ENCODE data around the gene CCDC107. TPM values are rescaled to one million over a fixed set of nuclear protein-coding genes. Genes with fewer than 3 reads are reported as not detected.
A peak's percentile ranks its signal among the peaks of the same experiment; 100 is the strongest.
"Not testable (repeated sequence)": the region's sequence is repeated elsewhere in the genome, so short reads cannot be mapped to it uniquely, and the experiment has no call there.

Gene CCDC107
- polyA plus RNA-seq, 3 donors: 13.4 to 17.3 (median 15.6) TPM

GRCh38 chr9:35637427-35637955 is 20.6 kb upstream of the CCDC107 start:
- not testable (repeated sequence) for DNase-seq (ENCODE audit: low read depth in 3 of 3, low spot score in 2 of 3)

GRCh38 chr9:35638751-35639150 is 19.3 kb upstream of the CCDC107 start:
- not testable (repeated sequence) for DNase-seq (ENCODE audit: low read depth in 3 of 3, low spot score in 2 of 3)

DNA sequence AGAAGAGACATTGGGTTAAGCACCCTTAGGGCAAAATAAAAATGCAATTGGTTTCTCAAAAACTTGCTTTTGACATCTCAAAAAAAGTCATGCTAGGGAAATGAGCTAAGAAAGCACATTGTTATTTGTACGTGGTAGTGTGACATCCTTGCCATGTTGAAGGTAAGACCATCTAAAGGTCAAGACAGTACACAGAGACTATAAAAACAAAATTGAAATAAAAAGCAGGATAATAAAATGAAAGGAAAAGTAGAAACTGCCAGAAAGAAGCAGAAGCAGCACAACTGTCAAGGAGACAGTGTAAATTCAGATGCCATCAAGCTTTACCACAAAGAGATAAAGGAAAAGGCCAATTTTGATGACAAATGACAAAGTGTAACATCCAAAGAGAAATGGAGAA is 18.9 kb upstream of the CCDC107 start:
- not testable (repeated sequence) for DNase-seq (ENCODE audit: low read depth in 3 of 3, low spot score in 2 of 3)

DNA sequence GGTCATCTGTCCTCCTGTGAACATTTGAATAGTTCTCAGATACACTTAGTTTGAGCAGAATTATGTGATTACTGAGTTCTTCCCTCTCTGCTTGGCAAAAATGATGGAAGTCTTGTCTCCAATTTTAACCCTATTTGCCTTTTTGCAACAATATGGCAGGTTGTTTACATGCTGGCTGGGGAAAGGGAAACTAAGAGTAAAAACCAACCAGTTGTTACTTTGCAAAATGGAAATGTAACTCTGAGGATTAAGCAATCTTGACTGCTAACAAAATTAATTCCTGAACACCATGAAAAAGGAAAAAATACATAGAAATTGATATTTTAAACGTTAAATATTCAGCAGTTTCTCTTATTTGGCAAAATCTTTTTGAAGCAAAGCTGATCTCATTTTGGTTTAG is 18.5 kb upstream of the CCDC107 start:
- no peak for DNase-seq (ENCODE audit: low read depth in 3 of 3, low spot score in 2 of 3)

- DNase-seq (ENCODE audit: low read depth in 3 of 3, low spot score in 2 of 3): not testable (repeated sequence)
Measured at GRCh38 chr9:35640431-35640830, 17.7 kb upstream of the CCDC107 start.

DNA sequence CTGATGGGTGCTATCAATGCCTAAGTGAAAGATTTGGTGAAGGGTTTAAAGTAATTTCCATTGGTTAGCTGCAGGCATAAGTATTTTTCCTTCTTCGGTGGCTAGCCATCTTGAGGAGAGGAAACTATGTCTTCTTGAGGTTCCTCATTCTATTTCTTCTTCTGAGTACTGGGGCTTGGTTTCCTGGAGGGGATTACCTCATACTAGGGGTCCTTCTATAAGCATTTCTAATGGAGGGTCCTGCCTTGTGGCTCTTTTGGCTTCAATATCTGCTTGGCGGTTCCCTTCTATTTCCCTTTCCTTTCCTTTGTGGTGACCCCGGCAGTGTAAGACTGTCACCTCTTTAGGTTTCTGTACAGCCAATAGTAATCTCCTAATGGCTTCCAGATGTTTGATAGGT is 16.6 kb upstream of the CCDC107 start:
- DNase-seq (ENCODE audit: low read depth in 3 of 3, low spot score in 2 of 3): not testable (repeated sequence)

- no peak for DNase-seq (ENCODE audit: low read depth in 3 of 3, low spot score in 2 of 3)
Measured at GRCh38 chr9:35643046-35643445, 15.0 kb upstream of the CCDC107 start.

- not testable (repeated sequence) for DNase-seq (ENCODE audit: low read depth in 3 of 3, low spot score in 2 of 3)
Measured at GRCh38 chr9:35645736-35646135, 12.4 kb upstream of the CCDC107 start.

- peak in 1 of 3 donors; percentile 55 for DNase-seq (ENCODE audit: low read depth in 3 of 3, low spot score in 2 of 3)
Measured at GRCh38 chr9:35646153-35646532, 11.9 kb upstream of the CCDC107 start.

GRCh38 chr9:35646533-35647265 is 11.4 kb upstream of the CCDC107 start:
- peak; percentile 83 to 85 (median 84) for DNase-seq (ENCODE audit: low read depth in 3 of 3, low spot score in 2 of 3)

- no peak for DNase-seq (ENCODE audit: low read depth in 3 of 3, low spot score in 2 of 3)
Measured at GRCh38 chr9:35649431-35650340, 8.4 kb upstream of the CCDC107 start.

GRCh38 chr9:35650341-35651158 is 7.5 kb upstream of the CCDC107 start, which contains the start of gene SIT1:
SIT1 (minus strand) TSS chr9:35650931; CDS start chr9:35650853, 78 bp downstream.
- no peak for DNase-seq (ENCODE audit: low read depth in 3 of 3, low spot score in 2 of 3)

DNA sequence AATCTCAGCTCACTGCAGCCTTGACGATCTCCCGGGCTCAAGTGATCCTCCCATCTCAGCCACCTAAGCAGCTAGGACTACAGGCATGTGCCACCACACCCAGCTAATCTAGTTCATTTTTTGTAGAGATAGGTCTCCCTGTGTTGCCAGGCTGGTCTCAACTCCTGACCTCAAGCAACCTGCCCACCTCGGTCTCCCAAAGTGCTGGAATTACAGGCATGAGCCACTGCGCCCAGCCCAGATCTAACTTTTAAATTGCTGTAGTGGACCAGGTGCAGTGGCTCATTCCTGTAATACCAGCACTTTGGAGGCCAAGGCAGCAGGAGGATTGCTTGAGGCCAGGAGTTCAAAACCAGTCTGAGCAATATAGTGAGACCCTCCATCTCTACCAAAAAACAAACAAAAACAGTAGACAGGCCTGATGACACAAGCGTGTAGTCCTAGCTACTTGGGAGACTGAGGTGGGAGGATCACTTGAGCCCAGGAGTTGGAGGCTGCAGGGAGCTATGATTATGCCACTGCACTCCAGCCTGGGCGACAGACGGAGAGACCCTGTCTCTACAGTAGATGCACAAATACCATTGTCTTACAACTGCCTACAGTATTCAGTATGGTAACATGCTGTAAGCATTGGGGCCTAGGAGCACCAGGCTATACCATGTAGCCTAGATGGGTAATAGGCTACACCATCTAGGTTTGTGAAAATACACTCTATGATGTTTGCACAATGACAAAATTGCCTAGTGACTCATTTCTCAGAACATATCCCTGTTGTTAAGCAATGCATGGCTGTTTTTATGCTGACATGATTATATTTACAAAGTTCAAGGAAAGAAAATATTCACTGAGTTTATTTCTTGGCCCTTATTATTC is 5.9 kb upstream of the CCDC107 start:
- no peak for DNase-seq (ENCODE audit: low read depth in 3 of 3, low spot score in 2 of 3)

DNA sequence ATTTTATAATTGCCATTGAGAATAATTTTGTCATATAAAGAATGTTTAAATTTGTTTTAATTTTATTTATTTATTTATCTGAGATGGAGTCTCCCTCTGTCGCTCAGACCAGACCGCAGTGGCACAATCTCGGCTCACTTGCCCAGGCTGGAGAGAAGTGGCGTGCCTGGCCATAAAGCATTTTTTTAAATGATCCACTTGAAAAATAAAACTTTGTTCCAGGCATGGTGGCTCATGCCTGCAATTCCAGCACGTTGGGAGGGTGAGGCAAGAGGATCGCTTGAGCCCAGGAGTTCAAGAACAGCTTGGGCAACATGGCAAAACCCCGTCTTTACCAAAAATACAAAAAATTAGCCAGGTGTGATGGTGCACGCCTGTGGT is 5.3 kb upstream of the CCDC107 start:
- no peak for DNase-seq (ENCODE audit: low read depth in 3 of 3, low spot score in 2 of 3)

GRCh38 chr9:35653611-35654010 is 4.5 kb upstream of the CCDC107 start:
- DNase-seq (ENCODE audit: low read depth in 3 of 3, low spot score in 2 of 3): no peak

- DNase-seq (ENCODE audit: low read depth in 3 of 3, low spot score in 2 of 3): no peak
Measured at GRCh38 chr9:35656348-35656747, 1.7 kb upstream of the CCDC107 start.

DNA sequence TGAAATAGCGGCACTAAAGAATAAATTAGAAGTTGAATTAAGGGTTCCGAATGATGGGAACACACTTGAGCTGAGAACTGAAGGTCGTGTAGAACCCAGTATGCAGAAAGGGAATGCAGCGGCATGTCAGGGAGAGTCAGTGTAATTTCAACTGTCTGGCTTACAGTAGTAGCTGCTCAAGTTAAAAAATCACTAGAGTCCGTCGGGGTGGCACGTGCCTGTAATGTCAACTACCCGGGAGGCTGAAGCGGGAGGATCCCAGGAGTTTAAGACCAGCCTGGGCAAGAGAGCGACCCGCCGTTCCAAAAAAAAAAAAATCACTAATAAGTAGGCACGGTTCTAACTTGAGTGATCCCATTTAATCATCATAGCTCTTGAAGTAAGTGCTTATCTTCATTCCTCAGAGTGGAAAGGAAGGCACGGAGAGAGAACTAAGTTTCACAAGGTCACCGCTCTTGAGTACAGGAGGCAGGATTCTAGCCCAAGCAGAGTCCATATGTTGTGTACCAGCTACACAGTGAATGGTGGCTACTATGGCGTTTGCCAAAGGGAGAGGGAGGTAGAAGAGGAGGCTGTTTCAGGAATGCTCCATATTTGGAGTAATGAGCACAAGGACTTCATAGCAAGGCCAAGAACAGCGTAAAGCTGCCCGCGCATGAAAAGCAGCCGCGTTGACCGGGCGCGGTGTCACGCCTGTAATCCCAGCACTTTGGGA is 1.1 kb upstream of the CCDC107 start:
- peak in 1 of 3 donors; percentile 63 for DNase-seq (ENCODE audit: low read depth in 3 of 3, low spot score in 2 of 3)

- peak; percentile 94 to 97 (median 95) for DNase-seq (ENCODE audit: low read depth in 3 of 3, low spot score in 2 of 3)
Measured at GRCh38 chr9:35657546-35658136, 451 bp upstream of the CCDC107 start, which contains the start of gene RMRP. RMRP (minus strand) TSS chr9:35658019.

DNA sequence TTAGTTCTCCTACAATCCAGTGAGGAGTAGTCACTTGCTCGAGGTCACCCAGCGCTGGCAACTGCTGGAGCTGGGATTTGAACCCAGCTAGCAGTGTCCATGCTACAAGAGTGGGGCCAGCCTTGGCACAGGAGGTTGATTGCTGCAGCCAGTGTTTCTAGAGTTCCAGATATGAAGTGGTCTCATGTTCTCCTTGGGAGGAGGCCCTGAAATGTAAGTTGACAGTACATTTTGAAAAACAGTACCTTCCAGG is 802 bp downstream of the CCDC107 start:
- no peak for DNase-seq (ENCODE audit: low read depth in 3 of 3, low spot score in 2 of 3)
